Breast epithelium (tissue), 4 donors: Measurements from ENCODE around the gene ZNF688. TPM values are rescaled to one million over a fixed set of nuclear protein-coding genes. Genes with fewer than 3 reads are reported as not detected.
"Not testable (repeated sequence)": the region's sequence is repeated elsewhere in the genome, so short reads cannot be mapped to it uniquely, and the experiment has no call there.

ENCODE experiments used
- DNase-seq, 2 donors: peaks; one replicate each; pipeline ENCODE4 v3.0.0-alpha.2; 2019; ENCODE audit warnings: low spot score in 2 of 2
- H3K27ac ChIP-seq, 2 donors: fragments of 200-600 bp; sonication (generic) in 1 of 2; one replicate each; pipeline ENCODE4 v1.5.1; 2016 to 2019; ENCODE audit warnings: mild to moderate bottlenecking in 1 of 2
- H3K27me3 ChIP-seq, 2 donors: fragments of 200-600 bp; sonication (generic) in 1 of 2; one replicate each; pipeline versions ENCODE4 v1.5.1 to v1.6.0; 2017 to 2019; ENCODE audit warnings: control low read depth in 1 of 2, mild to moderate bottlenecking in 1 of 2
- H3K36me3 ChIP-seq: fragments of 200-600 bp; one replicate; pipeline ENCODE4 v1.5.1; 2019
- H3K4me1 ChIP-seq, 2 donors: fragments of 200-600 bp; sonication (generic); one replicate each; pipeline ENCODE4 v1.5.1; 2016 to 2019; ENCODE audit warnings: control low read depth in 1 of 2
- H3K4me3 ChIP-seq, 3 donors: fragments of 200-600 bp; sonication (generic); 1 replicate in 2 of 3; 2 replicates in 1 of 3; pipeline ENCODE4 v1.5.1; 2016 to 2019; ENCODE audit warnings: mild to moderate bottlenecking in 3 of 3, moderate library complexity in 2 of 3
- H3K9me3 ChIP-seq, 2 donors: fragments of 200-600 bp; sonication (generic) in 1 of 2; one replicate each; pipeline ENCODE4 v1.5.1; 2016 to 2019; ENCODE audit warnings: control low read depth in 1 of 2
- POLR2A ChIP-seq: fragments of 450-650 bp; IDR thresholded peaks from one replicate; pipeline ENCODE4 v1.6.1; 2016; ENCODE audit warnings: antibody characterized with exemption, mild to moderate bottlenecking, moderate library complexity
- POLR2AphosphoS5 ChIP-seq, 3 donors: sonication (generic); formaldehyde crosslinking; IDR thresholded peaks; one replicate each; pipeline ENCODE4 v1.6.1; 2017; ENCODE audit warnings: antibody characterized with exemption in 3 of 3
- intact Hi-C: fragments of 100-400 bp; cut with DNase I; formaldehyde crosslinking; loops from one replicate; pipeline ENCODE4 v1.15.1; 2023; ENCODE audit warnings: low total_unique reads
- total RNA-seq, 3 donors: library from RNA; depleted of rRNA; stranded (reverse); fragments of >200 nt; gene quantifications; one replicate each; pipeline ENCODE4 v1.1.0, GENCODE V29; 2016
- TF ChIP-seq, protein P1 (sequence below), 3 donors: fragments of 450-650 bp; IDR thresholded peaks; one replicate each; pipeline ENCODE4 v1.5.1; 2016 to 2017; ENCODE audit warnings: antibody characterized with exemption in 3 of 3, mild to moderate bottlenecking in 3 of 3, moderate library complexity in 3 of 3

The ZNF688 gene
- total RNA-seq, 3 donors from 2014 or later, result 17.4 to 18.4 (median 18.4) TPM

DNA sequence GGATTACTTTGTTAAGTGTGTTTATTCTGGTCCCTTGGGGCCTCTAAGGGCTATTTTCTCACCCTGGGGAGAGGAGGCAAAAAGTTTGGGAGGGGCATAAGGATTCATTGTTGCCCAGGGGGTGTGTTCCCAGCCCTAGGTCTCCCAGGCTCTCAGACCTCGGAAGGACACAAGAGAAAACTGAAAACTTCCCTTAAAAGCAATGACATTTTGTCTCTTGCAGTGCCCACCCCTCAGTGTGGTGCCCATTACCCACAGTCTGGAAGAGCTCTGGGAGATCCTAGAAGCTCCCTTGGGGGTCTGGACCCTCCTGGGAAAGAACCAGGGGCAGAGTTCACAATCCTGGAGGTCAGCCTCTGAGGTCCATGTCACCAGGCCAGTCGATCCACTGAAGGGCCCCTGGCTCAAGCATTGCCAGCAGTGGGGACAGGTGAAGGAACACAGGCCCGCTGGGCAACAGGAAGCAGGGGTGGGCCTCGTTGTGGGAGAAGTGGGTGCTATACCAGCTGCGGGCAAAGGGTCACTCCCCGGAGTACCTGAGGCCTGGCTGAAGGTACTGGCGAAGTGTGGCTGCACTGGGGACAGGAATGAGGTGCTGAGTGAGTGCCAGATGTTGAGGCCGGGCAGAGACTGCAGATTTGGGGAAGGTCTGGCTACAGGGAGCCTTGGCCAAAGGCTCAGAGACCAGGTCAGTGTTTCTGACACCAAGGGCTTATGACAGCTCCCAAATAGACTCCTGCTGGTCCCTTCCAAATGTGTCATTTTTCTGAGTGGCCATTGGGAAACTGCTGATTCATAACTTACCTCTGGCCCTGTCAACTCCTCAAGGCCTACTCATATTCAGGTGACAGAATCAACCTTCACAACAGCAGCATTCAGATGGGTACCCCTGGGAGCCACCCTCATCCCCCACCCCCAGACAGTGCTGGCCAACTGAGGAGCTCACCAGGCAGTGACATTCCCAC is 32.2 kb downstream of the ZNF688 start:
- no peaks in the 10 kb centered on the region for H3K9me3 ChIP-seq
- H3K4me3 ChIP-seq, result no peak overlapping the region
- peaks cover 0 to 7% of the 10 kb centered on the region in 2 donors for H3K4me1 ChIP-seq
- no peak overlapping the region for H3K27ac ChIP-seq
- no peaks in the 10 kb centered on the region for H3K36me3 ChIP-seq
- no peaks in the 10 kb centered on the region for H3K27me3 ChIP-seq
- no peak for DNase-seq
- intact Hi-C loops, result loop anchor here (2.0 kb wide), 1 partner anchor 16 kb away; no protein-coding TSS in a partner anchor
- TF ChIP-seq POLR2A (no peak), POLR2AphosphoS5 (IDR thresholded peaks at IDR 0.05) (no peak)
- TF ChIP-seq, protein P1, sequence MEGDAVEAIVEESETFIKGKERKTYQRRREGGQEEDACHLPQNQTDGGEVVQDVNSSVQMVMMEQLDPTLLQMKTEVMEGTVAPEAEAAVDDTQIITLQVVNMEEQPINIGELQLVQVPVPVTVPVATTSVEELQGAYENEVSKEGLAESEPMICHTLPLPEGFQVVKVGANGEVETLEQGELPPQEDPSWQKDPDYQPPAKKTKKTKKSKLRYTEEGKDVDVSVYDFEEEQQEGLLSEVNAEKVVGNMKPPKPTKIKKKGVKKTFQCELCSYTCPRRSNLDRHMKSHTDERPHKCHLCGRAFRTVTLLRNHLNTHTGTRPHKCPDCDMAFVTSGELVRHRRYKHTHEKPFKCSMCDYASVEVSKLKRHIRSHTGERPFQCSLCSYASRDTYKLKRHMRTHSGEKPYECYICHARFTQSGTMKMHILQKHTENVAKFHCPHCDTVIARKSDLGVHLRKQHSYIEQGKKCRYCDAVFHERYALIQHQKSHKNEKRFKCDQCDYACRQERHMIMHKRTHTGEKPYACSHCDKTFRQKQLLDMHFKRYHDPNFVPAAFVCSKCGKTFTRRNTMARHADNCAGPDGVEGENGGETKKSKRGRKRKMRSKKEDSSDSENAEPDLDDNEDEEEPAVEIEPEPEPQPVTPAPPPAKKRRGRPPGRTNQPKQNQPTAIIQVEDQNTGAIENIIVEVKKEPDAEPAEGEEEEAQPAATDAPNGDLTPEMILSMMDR (IDR thresholded peaks at IDR 0.05), result no peak

DNA sequence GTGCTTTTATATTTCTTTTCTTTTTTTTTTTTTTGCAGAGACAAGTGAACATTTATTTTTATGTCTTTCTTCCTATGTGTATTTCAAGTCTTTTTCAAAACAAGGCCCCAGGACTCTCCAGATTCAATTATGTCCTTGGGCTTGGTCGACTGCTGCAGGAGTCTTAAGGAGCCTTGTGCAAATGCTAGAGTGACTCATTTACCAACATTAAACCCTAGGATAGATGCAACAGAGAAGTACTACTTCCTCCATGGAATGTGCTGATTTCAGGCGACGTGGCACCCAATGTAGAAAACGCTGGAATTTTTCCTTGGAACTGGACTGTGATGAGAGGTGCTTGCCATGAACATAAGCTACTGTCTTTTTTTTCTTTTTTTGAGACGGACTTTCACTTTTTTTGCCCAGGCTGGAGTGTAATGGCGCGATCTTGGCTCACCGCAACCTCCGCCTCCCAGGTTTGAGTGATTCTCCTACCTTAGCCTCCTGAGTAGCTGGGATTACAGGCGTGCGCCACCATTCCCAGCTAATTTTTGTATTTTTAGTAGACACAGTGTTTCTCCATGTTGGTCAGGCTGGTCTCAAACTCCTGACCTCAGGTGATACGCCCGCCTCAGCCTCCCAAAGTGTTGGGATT is 35.0 kb downstream of the ZNF688 start:
- DNase-seq, intact Hi-C loops, H3K27me3 ChIP-seq, H3K9me3 ChIP-seq, H3K36me3 ChIP-seq, H3K4me3 ChIP-seq: not testable (repeated sequence)
- Histone ChIP-seq H3K4me1 (peaks cover 0 to 17% of the 10 kb centered on the region in 2 donors), H3K27ac (peak overlapping the region in 1 of 2 donors; percentile 99)

DNA sequence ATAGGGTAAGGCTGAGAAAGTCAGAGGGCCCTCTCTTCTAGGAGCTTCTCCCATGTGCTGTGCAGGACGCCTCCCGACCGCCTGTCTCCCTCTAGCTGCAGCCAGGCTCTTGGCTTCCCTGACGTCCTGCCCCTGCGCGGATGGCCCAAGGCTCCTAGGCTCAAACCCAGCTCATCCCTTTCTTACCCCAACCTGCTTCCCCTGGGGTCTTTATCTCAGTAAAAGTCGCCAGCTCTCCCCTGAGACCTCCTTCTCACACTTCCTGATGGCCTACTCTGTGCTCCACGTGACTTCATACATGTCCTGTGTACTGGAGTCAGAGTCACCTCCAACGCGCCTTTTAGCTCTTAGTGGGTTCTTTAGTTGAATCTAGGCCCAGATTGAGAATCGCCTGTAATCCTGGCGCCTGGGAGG is 35.7 kb downstream of the ZNF688 start:
- no peaks in the 10 kb centered on the region for H3K27me3 ChIP-seq
- peak overlapping the region; percentile 63 to 87 (median 76) for H3K4me3 ChIP-seq
- intact Hi-C loops, result no loop called here
- H3K9me3 ChIP-seq, result no peaks in the 10 kb centered on the region
- peak overlapping the region; percentile 99 for H3K27ac ChIP-seq
- TF ChIP-seq POLR2AphosphoS5 (IDR thresholded peaks at IDR 0.05), result peak in 1 of 3 donors; percentile 32
- TF ChIP-seq, protein P1 (IDR thresholded peaks at IDR 0.05), result peak in 2 of 3 donors; percentile 64 to 66
- TF ChIP-seq POLR2A, result no peak
- peaks cover 0 to 17% of the 10 kb centered on the region in 2 donors for H3K4me1 ChIP-seq
- DNase-seq, result peak; percentile 72 to 82
- peaks cover 5% of the 10 kb centered on the region for H3K36me3 ChIP-seq

DNA sequence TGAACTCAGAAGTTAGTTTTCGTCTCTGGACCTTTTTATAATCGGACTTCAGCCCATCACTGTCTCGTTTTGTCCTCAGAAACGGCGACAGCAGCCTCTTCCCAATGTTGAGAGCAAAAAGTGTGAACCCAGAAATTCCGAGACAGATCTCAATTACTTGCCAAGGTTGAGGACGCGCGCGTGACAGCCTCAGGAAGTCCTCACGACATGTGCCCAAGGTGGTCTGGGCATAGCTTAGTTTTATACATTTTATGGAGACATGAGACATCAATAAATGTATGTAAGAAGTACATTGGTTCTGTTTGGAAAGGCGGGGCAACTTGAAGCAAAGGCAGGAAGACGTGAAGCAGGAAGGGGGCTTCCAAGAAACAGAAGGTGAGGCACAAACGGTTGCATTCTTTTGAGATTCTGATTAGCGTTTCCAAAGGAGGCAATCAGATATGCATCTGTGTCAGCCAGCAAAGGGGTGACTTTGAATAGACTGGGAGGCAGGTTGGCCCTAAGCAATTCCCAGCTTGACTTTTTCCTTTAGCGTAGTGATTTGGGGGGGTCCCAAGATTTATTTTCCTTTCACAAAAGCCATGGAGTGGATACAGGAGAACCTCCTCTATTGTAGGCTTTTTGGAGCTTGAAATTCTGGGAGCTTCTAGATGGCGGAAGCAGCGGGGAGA is 36.3 kb downstream of the ZNF688 start:
- Histone ChIP-seq H3K36me3 (peaks cover 5% of the 10 kb centered on the region), H3K4me3 (peak overlapping the region; percentile 63 to 87 (median 76)), H3K4me1 (peaks cover 0 to 17% of the 10 kb centered on the region in 2 donors), H3K27me3 (no peaks in the 10 kb centered on the region), H3K9me3 (no peaks in the 10 kb centered on the region), H3K27ac (peak overlapping the region; percentile 99)
- intact Hi-C loops, result no loop called here
- DNase-seq, result no peak
- TF ChIP-seq, protein P1 (IDR thresholded peaks at IDR 0.05), result no peak
- no peak for TF ChIP-seq POLR2AphosphoS5 (IDR thresholded peaks at IDR 0.05)
- TF ChIP-seq POLR2A, result peak; percentile 52

DNA sequence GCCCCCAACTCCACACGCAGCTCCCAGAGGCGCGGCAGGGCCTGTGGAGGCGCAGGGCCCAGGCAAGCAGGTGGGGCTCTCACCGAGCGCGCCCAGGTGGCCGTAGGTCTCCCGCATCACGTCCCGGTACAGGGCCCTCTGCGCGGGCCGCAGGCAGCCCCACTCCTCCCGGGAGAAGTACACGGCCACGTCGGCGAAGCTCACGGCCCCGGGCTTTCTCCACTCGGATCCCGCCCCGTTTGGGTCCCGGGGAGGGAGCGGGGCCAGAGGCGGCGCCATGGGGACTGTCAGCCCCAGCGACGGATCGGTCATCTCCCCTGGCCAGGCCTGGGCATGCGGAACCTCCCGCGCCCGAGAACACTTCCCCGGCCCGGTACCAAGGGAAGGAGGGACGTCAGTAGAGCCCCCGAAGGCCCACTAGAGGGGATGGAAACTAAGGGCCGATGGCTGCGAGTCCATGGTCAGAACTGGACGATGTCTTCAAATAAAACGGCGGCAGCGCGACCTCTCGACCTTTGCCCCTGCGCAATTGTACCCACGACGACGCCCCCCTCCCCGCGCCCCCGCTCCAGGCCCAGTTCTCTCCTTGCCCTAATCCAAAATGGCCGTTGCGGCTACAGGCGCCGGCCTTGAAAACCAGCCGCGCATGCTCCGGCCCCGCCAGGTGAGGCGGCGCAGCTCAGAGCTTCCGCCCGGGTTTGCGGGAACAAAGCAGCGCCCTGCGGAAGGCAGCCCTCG is 37.0 kb downstream of the ZNF688 start, which contains the start of gene ZNF747:
Gene ZNF747, minus strand, starts transcription at position 491 of the 738 bp plus-strand sequence. Its CDS starts 179 bp downstream, at position 312.
- intact Hi-C loops, result no loop called here
- H3K27me3 ChIP-seq, result no peaks in the 10 kb centered on the region

More for the DNA sequence above, 37.0 kb downstream of the ZNF688 start, which contains the start of gene ZNF747:
- Histone ChIP-seq H3K36me3 (peaks cover 5% of the 10 kb centered on the region), H3K27ac (peak within 1 kb of the TSS; percentile 99), H3K9me3 (no peaks in the 10 kb centered on the region), H3K4me1 (peaks cover 0 to 17% of the 10 kb centered on the region in 2 donors), H3K4me3 (peak within 1 kb of the TSS; percentile 63 to 87 (median 76))
- DNase-seq, result peak; percentile 89
- peak in 2 of 3 donors; percentile 77 to 79 for TF ChIP-seq POLR2AphosphoS5 (IDR thresholded peaks at IDR 0.05)
- TF ChIP-seq POLR2A, result no peak
